Muscle layer of duodenum (tissue), 2 donors: Measurements from ENCODE around the gene MYH15.

ENCODE experiments used
- H3K27ac ChIP-seq: one replicate; pipeline ENCODE4 v1.7.0; 2013; ENCODE audit warnings: mild to moderate bottlenecking, low read length
- H3K27me3 ChIP-seq: one replicate; pipeline ENCODE4 v1.7.0; 2013; ENCODE audit warnings: low read depth, mild to moderate bottlenecking, control low read depth, low read length
- H3K36me3 ChIP-seq, 2 donors: one replicate each; pipeline ENCODE4 v1.7.0; 2013; ENCODE audit warnings: low read length in 2 of 2, control low read depth in 1 of 2, mild to moderate bottlenecking in 1 of 2; ENCODE audit not compliant: insufficient read depth in 2 of 2, control insufficient read depth in 1 of 2
- H3K4me1 ChIP-seq, 2 donors: one replicate each; pipeline ENCODE4 v1.7.0; 2013; ENCODE audit warnings: low read length in 2 of 2, mild to moderate bottlenecking in 2 of 2, control low read depth in 1 of 2, moderate library complexity in 1 of 2; ENCODE audit not compliant: insufficient read depth in 2 of 2, control insufficient read depth in 1 of 2
- H3K4me3 ChIP-seq, 2 donors: one replicate each; pipeline ENCODE4 v1.7.0; 2013; ENCODE audit warnings: low read length in 2 of 2, low read depth in 1 of 2, mild to moderate bottlenecking in 1 of 2
- H3K9me3 ChIP-seq, 2 donors: one replicate each; pipeline ENCODE4 v1.7.0; 2013; ENCODE audit warnings: low read length in 2 of 2, control low read depth in 1 of 2, mild to moderate bottlenecking in 1 of 2; ENCODE audit not compliant: control insufficient read depth in 1 of 2
- donor health status: healthy.

The MYH15 gene

DNA sequence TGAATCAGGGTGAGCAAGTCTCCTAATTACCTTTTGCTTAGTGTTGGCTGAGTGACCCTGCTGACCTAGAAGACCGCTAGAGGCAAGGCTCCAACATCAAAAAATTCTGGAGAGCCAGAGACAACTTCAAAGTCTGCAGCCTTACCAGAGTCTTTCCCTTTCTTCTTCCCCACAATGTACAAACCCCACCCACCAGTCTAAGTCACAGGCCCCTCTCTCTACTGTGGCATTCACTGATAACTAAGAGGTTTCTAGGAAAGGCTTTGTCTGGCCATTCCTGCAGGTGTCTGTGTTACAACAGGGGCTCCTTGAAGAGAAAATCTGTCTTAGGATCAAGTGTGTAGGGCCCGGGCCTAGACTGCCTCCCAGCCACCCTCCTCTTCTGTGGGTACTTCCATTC lies 525 bp downstream of the MYH15 start:
- H3K27me3 ChIP-seq = no peaks in the 10 kb centered on the region
- H3K9me3 ChIP-seq = no peaks in the 10 kb centered on the region
- peaks cover 0 to 4% of the 10 kb centered on the region in 2 donors for H3K4me1 ChIP-seq
- no peaks in the 10 kb centered on the region for H3K36me3 ChIP-seq
- no peak overlapping the region for H3K27ac ChIP-seq
- H3K4me3 ChIP-seq = no peak overlapping the region

GRCh38 chr3:108509263-108509662 lies 1.1 kb downstream of the MYH15 start:
- Histone ChIP-seq H3K4me1 (peaks cover 0 to 4% of the 10 kb centered on the region in 2 donors), H3K27me3 (no peaks in the 10 kb centered on the region), H3K9me3 (no peaks in the 10 kb centered on the region), H3K27ac (no peak overlapping the region), H3K4me3 (no peak overlapping the region), H3K36me3 (no peaks in the 10 kb centered on the region)

DNA sequence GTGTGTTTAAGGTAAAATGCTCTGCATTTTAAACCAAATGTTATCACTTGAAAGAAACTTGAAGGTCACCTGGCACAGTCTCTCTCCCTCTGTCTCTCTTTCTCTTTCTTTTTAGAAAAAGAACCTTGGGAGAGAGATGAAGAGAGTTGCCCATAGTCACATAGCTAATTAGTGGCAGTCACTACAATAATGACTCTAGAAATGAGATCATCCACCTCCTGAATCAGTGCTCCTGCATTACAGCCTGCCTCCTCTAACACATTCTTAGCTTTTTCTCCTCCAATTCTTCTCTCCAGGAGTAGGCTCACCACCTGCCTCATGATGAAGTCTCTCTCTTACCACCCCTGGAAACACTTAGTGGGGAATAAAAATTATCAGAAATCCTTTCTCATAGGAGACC lies 2.5 kb downstream of the MYH15 start:
- no peaks in the 10 kb centered on the region for H3K9me3 ChIP-seq
- H3K27me3 ChIP-seq = no peaks in the 10 kb centered on the region
- no peaks in the 10 kb centered on the region for H3K36me3 ChIP-seq
- peaks cover 0 to 3% of the 10 kb centered on the region in 2 donors for H3K4me1 ChIP-seq
- no peak overlapping the region for H3K27ac ChIP-seq
- H3K4me3 ChIP-seq = no peak overlapping the region

- Histone ChIP-seq H3K4me3 (no peak overlapping the region), H3K27ac (no peak overlapping the region), H3K4me1 (no peaks in the 10 kb centered on the region), H3K9me3 (no peaks in the 10 kb centered on the region), H3K27me3 (no peaks in the 10 kb centered on the region), H3K36me3 (no peaks in the 10 kb centered on the region)
Measured at GRCh38 chr3:108505811-108506210, 4.6 kb downstream of the MYH15 start.

- Histone ChIP-seq H3K9me3 (no peaks in the 10 kb centered on the region), H3K4me3 (no peak overlapping the region), H3K36me3 (no peaks in the 10 kb centered on the region), H3K4me1 (no peaks in the 10 kb centered on the region), H3K27ac (no peak overlapping the region), H3K27me3 (no peaks in the 10 kb centered on the region)
Measured at GRCh38 chr3:108503722-108504121, 6.7 kb downstream of the MYH15 start.

GRCh38 chr3:108501535-108501934 lies 8.9 kb downstream of the MYH15 start:
- Histone ChIP-seq H3K4me1 (no peaks in the 10 kb centered on the region), H3K27me3 (no peaks in the 10 kb centered on the region), H3K27ac (no peak overlapping the region), H3K9me3 (no peaks in the 10 kb centered on the region), H3K36me3 (no peaks in the 10 kb centered on the region), H3K4me3 (no peak overlapping the region)

DNA sequence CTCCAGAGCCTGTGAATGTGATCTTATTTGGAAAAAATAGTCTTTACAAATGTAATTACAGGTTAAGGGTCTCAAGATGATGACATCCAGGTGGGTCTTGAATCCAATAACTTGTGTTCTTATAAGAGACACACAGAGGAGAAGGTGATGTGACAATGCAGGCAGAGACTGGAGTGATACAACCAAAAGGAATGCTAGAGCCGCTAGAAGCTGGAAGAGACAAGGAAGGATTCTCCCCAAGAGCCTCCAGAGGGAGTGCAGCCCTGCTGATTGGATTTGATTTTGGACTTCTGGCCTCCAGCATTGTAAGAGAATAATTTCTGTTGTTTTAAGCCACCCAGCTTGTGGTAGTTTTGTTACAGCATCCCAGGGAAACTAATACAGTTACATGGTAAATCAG lies 9.7 kb downstream of the MYH15 start:
- Histone ChIP-seq H3K36me3 (no peaks in the 10 kb centered on the region), H3K4me3 (no peak overlapping the region), H3K9me3 (no peaks in the 10 kb centered on the region), H3K4me1 (no peaks in the 10 kb centered on the region), H3K27ac (no peak overlapping the region), H3K27me3 (no peaks in the 10 kb centered on the region)

DNA sequence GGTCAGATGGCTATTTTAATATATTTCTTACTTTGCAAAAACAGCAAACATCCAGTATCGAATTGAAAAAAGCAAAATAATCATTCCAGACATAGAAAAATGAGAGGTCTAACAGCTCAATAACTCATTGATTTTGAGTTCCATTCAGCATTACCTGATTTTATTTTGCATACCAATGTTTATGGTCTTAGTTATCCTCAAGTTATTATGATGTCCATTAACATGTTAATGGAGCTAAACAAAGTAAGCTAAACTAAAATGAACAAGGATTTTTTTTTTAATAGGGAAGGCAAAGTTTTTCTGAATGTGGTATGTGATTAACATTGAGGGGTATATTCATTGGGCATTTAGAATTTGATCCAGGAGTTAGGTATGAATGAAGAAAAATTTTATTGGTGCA lies 13.1 kb downstream of the MYH15 start:
- H3K27ac ChIP-seq = no peak overlapping the region
- no peaks in the 10 kb centered on the region for H3K9me3 ChIP-seq
- H3K27me3 ChIP-seq = no peaks in the 10 kb centered on the region
- no peak overlapping the region for H3K4me3 ChIP-seq
- no peaks in the 10 kb centered on the region for H3K36me3 ChIP-seq
- peaks cover 0 to 5% of the 10 kb centered on the region in 2 donors for H3K4me1 ChIP-seq

- Histone ChIP-seq H3K36me3 (no peaks in the 10 kb centered on the region), H3K4me1 (peaks cover 0 to 5% of the 10 kb centered on the region in 2 donors), H3K9me3 (no peaks in the 10 kb centered on the region), H3K27me3 (no peaks in the 10 kb centered on the region), H3K4me3 (no peak overlapping the region), H3K27ac (no peak overlapping the region)
Measured at GRCh38 chr3:108495717-108496116, 14.7 kb downstream of the MYH15 start.

- no peak overlapping the region for H3K4me3 ChIP-seq
- no peaks in the 10 kb centered on the region for H3K27me3 ChIP-seq
- H3K9me3 ChIP-seq = no peaks in the 10 kb centered on the region
- H3K36me3 ChIP-seq = no peaks in the 10 kb centered on the region
- no peak overlapping the region for H3K27ac ChIP-seq
- peaks cover 0 to 5% of the 10 kb centered on the region in 2 donors for H3K4me1 ChIP-seq
Measured at GRCh38 chr3:108494906-108495531, 15.4 kb downstream of the MYH15 start.

GRCh38 chr3:108493862-108494261 lies 16.5 kb downstream of the MYH15 start:
- Histone ChIP-seq H3K9me3 (no peaks in the 10 kb centered on the region), H3K4me3 (no peak overlapping the region), H3K27me3 (no peaks in the 10 kb centered on the region), H3K4me1 (peaks cover 0 to 5% of the 10 kb centered on the region in 2 donors), H3K27ac (no peak overlapping the region), H3K36me3 (no peaks in the 10 kb centered on the region)

- H3K27me3 ChIP-seq = no peaks in the 10 kb centered on the region
- H3K9me3 ChIP-seq = no peaks in the 10 kb centered on the region
- H3K27ac ChIP-seq = no peak overlapping the region
- no peak overlapping the region for H3K4me3 ChIP-seq
- no peaks in the 10 kb centered on the region for H3K36me3 ChIP-seq
- H3K4me1 ChIP-seq = peaks cover 0 to 13% of the 10 kb centered on the region in 2 donors
Measured at GRCh38 chr3:108491456-108491855, 18.9 kb downstream of the MYH15 start.
